HG03457 (cell line): ENCODE data around the gene CFAP61.
"Not testable (repeated sequence)": the region's sequence is repeated elsewhere in the genome, so short reads cannot be mapped to it uniquely, and the experiment has no call there.

Experiments
- ATAC-seq: cut with Tn5 transposase; IDR thresholded peaks from one replicate; pipeline ENCODE4 v1.9.1; 2021; ENCODE audit warnings: moderate number of reproducible peaks; ENCODE audit not compliant: unreplicated experiment

The CFAP61 gene, protein sequence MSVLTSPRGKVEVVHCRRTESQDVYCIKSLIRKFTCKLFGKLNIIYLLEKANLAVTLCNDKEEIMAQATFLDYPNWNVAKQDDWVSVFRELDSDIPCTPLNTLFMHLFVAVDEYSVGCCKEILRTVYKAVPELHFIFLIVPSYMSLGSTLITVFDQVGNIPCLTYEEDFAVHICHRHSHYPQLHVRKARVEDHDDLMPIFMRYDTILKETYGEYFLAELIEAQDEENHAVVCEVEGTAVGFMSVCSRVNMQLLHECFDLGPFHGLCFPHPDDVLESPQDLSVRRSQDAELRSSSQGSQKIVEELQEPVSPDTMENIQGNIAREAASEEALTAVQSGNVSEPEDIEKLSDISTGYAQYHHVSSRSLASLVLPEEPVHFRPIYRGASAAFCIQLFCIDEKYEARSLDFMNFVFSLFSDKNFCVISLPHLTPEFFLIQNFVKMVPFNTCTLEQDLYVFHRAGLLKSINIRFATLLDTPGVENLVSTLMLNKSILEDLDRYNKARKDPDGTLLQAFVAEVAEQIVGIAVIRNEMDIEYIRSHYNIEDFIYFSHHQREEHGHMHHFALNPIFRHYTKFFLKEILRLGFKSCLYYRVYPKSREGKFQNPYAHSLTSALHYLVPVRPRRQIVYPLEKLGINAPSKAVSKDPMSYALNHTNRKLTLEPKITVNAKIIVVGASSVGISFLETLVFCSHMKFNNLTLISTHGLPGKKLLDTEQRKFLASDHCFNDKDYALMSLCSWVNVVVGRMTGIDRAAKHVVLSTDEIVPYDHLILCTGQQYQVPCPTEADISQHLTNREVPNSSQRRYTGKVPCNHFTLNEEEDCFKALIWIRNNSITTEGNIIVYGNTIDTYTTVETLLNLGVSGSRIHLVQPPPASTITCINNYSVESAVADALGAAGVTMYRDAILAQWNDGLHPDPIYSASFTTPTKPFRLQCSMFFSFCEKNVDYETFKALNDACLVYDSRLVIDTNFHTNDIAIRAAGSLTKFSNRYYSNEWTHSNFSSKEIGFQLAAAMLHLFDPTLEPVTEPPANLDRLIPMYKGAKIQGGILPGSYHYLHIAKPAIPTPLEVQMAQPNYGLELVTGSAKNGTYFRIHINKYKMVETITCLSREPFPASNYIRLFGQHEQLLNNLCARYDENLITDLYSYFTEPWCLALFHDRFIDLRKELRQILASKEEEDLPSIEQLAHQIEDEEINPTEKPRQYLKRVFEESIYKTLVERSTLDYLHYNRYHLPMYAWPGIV

DNA sequence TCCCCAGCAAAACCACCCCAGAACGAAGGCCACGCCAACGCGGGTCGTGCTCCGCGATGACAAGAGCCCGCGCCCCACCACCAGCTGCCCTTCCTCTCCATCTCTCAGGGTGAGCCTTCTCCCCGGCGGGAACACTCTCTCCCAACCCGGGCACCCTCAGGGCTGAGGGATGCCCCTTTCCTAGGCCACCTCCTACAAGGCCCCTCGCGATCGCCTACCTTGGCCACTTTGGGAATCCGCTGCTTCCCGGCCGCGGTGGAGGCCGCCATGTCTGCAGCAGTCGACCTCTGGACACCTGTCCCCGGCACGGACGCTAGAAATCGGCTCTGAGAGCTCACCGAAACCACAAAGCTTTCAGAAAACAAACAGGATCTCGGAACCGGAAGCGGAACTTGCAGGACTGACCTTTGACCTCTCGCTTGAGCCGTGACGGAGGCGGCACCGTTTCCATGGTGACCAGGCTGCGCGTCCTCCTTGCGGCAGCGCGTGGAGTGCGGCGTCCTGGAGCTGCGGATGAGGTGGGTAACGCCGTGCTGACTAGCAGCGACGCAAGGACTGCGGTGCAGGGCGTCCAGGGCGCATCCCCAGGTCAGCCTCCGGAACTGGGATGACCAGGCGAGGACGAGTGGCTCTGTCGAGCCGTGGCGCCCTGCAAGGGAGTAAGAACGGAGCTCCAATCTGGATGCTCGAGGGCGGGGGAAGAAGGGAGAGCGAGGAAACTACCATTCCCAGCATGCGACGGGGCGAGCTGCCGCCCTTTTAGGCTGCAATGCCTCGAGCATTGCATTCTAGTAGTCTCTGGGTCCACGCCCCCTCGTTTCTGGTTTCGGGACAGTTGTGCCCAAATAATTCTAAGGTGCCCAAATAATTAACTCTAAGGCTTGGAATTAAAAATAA, at the start of gene CFAP61, which contains the start of gene CRNKL1:
Gene CFAP61, plus strand, starts transcription at position 459 of the 897 bp plus-strand sequence. CDS start 4,122 bp downstream, outside the sequence.
Gene CRNKL1, minus strand, starts transcription at position 393 of the 897 bp plus-strand sequence. Its CDS starts 124 bp downstream, at position 269.
- peak; percentile 87 for ATAC-seq

DNA sequence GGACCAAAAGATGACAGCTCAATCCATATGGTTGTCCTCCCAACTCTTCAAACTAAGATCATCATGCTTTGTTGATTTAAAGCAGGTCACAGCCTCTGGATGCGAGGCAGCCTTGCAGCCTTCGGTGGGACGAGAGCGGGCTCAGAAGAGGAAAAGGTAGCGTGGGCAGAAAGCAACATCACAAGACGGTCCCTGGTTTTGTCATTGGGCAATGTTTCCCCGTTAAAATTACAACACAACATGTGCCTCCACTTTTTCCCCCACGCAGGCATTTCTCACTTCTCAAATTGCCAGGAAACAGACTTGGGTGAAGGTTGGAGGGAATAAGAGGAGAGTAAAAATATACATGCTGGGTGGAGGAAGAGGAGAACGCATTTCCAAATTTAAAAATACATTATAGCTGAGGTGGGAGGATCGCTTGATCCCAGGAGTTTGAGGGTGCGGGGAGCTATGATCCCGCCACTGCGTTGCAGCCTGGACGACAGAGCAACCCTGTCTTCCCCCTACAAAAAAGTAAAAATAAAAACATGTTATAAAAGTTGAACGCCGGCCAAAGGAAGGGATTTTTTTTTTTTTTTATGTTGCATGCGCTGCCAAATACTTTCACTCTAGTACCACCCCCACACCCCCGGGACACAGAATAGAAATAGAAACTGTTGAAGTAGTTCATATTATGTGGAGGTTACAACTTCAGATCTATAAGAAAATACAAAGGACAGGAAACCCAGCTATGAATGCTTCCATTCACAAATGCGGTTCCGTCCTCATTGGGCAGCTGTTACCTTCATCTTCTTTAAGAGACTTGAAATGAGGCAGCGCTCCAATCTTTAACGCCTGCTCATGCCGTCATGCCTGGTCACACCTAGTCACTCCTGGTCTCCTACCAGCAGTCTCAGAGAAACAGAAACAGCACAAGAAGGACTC, 49.0 kb upstream of the CFAP61 start:
- no peak for ATAC-seq

DNA sequence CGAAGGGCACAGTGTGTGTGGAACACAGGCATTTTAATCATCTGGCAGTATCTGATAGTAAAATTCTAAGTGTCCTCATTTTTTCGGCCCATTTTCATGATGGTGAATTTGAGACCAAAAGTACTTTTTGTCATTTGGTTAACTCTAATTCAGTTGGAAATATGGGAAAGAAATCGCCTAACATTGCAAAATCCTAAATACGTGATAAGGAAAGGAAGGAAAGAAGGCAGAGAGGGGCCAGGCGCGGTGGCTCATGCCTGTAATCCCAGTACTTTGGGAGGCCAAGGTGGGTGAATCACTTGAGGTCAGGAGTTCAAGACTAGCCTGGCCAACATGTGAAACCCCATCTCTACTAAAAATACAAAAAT, 48.4 kb upstream of the CFAP61 start:
- ATAC-seq = not testable (repeated sequence)

DNA sequence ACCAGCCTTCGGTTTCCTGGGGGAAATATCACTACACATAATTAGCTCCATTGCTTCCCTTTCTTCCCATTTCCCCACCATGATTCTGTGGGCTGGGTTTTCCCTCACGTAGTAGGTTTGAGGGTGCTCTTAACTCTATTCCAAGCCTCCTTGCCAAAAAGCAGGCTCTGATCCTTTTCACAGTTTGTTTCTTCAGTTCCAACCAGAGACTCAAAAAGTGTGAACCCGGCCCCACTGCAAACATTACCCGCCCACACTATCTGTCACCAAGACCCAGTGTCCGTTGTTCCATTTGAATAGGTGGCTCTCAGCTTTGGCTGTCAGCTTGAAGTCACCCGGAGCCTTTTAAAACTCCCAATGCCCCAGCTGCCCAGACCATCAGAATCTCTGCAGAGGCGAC, 47.0 kb upstream of the CFAP61 start:
- ATAC-seq = no peak

DNA sequence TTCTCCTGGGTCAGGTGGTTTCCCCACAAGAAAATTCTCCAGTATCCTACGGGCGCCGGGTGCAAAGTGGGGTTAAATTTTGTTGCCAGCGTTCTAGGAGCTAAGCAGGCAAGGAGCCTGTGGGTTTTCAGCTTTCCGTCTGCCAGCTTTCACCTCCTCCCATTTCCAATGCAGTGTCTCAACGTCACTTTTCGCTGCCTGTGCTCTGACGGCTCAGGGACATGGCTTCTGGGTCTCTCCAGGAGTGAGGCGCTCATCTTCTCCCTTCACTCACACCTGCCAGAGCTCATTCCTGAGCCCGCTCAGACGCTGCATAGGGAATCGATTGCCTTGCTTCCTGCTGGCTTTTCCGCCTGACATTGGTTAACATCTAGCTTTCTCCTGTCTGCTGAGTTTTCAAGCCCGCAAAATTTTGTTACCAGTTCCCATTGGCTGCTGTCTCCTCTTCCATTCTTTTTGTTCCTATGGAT, 42.5 kb upstream of the CFAP61 start:
- ATAC-seq = no peak

DNA sequence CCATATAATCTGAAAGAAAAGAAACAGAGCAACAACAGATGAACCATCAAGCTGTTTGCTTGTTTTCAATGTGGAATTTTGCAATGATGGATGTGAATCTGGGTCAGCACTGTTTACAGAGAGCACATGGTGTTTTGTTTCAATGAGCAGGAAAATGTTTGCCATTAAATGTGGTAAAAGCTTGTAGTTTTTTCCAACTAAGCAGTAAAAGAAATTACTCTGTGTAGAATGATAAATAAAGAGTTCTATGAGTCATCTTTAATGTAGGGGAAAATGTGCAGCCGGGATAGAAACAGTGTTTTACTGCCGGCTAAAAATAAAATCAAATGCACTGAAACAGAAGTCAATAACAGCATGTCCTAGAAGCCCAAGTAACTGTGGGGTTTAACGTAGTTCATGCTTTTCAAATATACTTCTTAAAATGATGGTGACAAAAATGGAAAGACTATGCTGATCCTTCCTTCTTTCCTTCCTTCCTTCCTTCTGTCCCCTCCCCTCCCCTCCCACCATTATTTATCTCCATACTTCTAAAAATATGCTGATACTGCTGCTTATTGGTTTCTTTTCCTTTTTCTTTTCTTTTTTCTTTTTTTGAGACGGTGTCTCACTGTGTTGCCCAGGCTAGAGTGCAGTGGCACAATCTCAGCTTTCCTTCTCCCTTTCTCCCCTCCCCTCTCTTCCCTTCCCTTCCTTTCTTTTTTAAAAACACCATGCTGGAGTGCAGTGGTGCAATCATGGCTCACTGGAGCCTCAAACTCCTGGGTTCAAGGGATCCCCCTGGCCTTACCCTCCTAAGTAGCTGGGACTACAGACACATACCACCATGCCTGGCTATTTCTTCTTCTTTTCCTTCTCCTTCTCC, 41.5 kb upstream of the CFAP61 start:
- no peak for ATAC-seq

DNA sequence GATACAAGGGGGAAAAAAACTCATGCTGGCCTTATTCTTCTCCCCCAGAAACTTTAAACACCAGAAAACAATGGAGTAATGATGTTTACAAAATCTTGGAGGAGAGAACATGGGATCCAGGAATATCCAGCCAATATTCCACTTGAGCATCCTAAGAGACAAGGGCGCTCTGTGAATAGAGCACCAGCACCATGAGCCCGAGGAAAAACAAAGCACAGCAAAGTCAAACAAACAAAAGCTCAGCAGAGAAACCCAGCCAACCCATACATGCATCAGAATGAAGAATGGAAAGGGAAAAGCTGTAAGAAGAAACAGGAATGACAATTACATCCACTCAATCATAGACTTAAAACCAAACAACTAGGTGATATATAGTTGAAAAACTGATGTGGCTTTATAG, 39.8 kb upstream of the CFAP61 start:
- ATAC-seq = no peak

DNA sequence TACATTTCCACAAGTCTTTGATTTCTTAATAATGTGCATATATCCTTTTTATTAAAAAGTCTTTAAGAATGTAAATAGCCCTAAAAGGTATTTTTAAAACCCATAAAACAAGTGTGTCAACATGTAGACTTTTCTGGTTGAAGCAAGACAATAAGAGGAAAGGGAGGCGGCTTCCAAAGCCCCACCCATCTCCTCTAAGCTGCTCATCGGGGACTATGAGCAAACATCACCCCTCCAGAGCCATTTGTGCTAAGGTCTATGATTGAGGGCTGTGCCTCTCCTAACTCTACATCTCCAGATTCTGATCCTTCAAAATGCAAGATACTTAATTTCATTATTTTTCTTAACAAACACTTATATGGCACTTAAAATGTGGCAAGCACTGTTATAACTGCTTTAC, 37.7 kb upstream of the CFAP61 start:
- ATAC-seq = no peak

DNA sequence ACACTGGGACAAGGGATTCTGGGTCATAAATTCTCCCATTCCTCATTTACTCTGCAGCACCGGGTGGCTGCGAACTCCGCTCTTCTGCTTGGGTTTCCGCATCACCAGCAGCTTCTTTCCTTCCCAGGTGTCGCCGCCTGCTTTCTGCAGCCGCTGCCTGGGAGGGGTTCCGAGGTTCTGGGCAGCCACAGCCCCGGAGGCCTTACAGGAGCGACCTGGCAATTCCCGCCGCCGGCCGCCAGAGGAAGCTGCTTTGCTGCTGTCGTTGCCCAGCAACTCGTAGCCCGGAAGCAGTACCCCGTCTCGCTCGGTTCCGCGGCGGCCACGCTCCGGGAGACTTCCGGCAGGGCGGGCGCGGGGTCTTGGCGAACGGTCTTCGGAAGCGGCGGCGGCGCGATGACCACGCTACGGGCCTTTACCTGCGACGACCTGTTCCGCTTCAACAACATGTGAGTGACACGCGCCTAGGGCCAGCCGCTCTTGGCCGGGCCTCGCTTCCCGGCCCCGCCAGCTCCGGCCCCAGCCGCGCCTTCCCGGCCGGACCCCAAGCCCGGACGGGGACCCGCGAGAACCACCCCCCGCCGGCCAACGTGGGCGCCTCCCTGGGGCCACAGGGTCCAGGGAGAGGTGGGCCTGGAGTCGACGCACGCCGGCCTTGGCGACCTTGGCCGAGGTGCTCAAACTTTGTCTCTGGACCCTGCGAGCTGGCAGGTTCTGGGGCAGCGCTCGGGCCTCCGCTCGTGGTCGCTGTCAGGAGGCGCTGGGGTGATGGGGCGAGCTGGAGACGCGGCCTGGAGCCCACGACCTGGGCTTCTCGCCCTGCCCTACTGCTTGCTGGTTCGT, 35.1 kb upstream of the CFAP61 start, which contains the start of gene NAA20:
Gene NAA20, plus strand, starts transcription at position 362 of the 843 bp plus-strand sequence. Its CDS starts 35 bp downstream, at position 397.
- peak; percentile 97 for ATAC-seq

DNA sequence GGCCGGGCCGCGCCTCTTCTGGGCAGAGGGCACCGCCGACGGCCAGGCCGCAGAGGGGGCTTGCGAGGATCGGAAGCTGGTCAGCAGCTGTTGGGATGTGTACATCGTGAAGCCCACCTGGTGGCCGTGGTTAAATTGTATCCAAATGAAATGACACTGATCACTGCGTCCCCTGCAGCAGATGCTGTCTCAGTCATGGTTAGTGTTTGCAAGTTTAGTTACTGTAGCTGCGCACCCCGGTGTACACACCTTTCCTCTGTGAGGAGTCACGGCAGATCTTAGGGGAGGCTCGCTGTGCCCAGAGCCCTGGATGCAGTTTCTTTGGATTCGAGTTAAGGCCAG, 34.5 kb upstream of the CFAP61 start:
- ATAC-seq = no peak

DNA sequence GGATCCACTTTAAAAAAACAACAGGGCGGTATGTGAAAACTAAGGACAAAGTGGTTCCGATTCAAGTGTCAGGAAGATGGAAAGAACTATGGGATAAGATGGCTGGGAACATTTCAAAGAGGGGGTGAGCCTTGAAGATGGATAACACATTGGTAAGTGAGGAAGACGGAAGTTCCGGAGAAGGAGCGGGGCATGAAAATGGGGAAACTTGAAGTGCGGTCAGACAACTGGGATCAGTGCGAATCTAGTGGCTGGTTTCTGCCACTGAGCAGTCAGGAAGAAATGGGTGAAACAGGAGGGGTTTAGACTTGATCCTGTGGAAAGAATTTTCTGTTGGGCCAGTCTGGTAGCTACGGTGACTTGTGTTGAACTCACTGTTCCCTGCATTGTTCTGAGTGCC, 34.0 kb upstream of the CFAP61 start:
- ATAC-seq = no peak

DNA sequence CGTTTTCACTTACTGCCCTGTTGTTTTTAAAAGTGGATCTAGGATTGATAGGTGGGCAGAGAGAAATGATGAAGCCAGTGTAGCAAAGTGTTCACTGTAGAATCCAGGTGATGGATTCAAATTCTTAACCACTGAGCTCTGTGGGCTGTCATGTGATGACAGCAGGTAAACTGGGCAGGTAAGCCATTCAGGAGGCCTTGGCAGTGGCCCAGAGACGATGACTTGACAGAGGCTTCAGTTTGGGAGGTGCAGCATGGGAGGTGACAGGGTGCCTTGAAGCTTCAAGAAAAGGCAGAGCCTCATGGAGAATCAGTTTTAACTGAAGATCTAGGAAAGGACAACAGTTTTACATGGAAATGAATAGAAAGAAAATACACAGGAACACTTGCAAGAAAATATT, 33.2 kb upstream of the CFAP61 start:
- no peak for ATAC-seq

DNA sequence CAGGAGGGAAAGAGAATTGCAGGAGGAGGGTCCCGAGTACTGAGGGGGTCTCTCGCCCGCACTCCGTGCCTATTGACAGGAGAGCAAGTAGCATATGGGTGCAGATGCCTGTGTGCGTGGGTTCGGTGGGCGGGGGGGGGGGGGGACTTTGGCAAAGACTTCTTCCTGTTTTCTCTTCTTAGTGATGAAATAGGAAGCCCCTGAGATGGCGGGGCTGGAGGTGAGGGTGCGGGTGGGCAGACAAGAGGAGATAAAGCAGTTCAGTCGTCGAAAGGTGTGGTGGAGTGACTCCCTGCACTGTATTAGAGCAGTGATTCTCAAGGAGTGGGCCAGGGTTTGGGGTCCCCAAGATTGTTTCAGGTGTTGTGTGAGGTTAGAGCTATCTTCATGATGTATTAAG, 31.4 kb upstream of the CFAP61 start:
- ATAC-seq = no peak

DNA sequence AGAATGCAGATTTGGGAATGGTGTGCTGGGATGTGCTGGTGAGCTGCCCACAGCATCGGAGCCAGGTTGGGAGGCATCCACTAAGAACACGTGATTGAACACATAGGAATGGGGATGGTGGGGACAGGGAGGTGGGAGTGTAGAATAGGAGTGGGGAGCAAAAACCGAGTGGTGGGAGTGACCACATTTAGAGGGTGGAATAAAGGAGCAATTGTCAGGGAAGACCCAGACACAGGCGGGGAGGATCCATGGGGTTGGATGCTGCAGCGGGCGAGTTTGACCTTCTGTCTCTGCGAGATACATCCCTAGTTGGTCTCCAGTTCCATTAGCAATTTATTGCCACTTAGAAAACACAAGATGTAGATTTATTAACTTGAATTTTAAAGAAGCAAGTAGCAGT, 30.5 kb upstream of the CFAP61 start:
- no peak for ATAC-seq

DNA sequence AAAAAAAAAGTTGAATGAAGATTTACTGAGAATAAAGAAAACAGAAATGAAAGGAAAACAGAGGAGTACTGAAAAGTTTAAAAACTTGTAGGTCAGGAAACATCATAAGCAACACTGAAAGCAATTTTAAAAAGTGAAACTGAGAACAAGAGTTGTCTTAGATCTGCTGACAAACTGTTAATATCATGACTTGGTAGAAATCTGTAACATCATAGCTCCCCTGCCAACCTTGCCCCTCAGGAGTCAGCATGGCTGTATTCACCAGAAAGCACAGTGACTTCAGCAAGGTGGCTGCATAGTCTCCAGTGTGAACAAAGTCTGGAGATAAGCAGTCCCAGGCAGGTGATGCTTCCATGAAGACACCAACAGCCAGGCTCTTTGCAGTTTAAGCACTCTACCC, 29.8 kb upstream of the CFAP61 start:
- peak; percentile 58 for ATAC-seq

DNA sequence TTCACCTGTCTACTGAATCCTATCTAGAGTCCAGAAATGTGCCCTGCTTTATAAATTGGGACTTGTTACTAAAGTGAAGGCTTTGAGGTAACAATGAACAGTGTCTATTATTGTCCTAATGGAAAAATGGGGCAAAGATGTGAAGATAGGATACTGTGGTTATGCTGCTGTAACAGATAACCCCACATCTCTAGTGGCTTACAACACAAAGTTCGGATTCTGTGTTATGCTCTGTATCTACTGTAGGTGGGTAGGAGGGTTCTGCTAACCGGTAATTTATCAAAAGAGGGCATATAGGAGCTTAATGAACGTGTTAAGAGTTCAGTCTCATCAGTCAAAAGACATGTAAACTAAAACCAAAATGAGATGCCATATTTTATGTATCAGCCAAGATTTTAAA, 28.9 kb upstream of the CFAP61 start:
- no peak for ATAC-seq

DNA sequence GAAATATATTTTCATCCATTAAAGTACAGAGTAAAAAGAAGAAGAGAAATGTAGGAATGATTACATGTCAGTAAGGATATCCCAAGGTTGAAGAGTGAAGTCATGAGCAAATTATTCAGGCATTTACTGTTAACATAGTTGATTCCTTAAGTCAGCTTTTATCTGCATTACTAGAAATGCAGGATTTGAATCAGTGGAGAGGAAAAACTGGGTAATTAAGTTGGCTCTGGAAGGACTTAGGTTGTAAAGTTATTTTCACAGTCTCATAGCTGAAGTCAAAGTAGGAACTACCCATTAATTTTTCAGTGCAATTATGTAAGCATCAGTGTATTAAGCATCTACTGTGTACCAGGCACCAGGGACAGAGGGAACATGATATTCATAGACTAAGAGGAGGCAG, 27.4 kb upstream of the CFAP61 start:
- no peak for ATAC-seq
